PC-9 (cell line): ENCODE results near the gene PCDHA5.

ENCODE experiments used
- EZH2 ChIP-seq: fragments of 200-600 bp; sonication (generic); IDR thresholded peaks from 2 replicates; pipeline ENCODE4 v1.8.0; 2017; ENCODE audit warnings: antibody characterized with exemption, low read depth
- TF ChIP-seq, protein P1 (sequence below): fragments of 200-600 bp; sonication (generic); conservative IDR thresholded peaks from 2 replicates; pipeline ENCODE4 v1.6.1; 2017; ENCODE audit warnings: mixed run types, antibody characterized with exemption, mild to moderate bottlenecking, moderate library complexity

DNA sequence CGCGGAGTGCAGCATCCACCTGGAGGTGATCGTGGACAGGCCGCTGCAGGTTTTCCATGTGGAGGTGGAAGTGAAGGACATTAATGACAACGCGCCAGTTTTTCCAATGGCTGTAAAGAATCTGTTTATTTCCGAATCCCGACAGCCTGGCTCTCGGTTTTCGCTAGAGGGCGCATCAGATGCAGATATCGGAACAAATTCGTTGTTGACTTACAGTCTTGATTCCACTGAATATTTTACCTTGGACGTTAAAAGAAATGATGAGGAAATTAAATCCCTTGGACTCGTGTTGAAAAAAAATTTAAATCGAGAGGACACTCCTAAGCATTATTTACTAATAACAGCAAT lies 19.9 kb upstream of the PCDHA5 start:
- TF ChIP-seq EZH2: no peak
- TF ChIP-seq, protein P1, sequence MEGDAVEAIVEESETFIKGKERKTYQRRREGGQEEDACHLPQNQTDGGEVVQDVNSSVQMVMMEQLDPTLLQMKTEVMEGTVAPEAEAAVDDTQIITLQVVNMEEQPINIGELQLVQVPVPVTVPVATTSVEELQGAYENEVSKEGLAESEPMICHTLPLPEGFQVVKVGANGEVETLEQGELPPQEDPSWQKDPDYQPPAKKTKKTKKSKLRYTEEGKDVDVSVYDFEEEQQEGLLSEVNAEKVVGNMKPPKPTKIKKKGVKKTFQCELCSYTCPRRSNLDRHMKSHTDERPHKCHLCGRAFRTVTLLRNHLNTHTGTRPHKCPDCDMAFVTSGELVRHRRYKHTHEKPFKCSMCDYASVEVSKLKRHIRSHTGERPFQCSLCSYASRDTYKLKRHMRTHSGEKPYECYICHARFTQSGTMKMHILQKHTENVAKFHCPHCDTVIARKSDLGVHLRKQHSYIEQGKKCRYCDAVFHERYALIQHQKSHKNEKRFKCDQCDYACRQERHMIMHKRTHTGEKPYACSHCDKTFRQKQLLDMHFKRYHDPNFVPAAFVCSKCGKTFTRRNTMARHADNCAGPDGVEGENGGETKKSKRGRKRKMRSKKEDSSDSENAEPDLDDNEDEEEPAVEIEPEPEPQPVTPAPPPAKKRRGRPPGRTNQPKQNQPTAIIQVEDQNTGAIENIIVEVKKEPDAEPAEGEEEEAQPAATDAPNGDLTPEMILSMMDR: no peak
